ENCODE results near the gene UBXN7.

DNA sequence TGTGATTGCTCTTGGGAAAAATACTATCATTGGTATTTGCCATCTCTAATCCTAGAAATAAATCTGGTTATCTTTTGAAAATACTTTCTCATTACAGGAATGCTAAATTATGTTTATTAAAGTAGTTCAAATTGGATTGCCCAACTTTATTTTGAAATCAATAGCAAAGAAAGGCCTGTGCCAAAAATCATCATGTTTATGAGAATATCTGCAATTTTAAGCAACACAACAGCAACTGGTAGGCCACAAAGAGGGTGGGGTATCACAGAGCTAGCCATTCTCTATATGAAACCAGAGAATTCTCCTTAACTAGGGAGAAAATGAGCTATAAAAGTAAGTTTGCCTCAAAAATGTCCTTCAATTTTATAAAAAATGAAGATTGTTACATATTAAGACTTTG, 82.2 kb downstream of the UBXN7 start:
- TF ChIP-seq SMC3 (IDR thresholded peaks at IDR 0.05; ENCODE audit: low read depth, low read length) (no peak), POLR2A (IDR thresholded peaks at IDR 0.05; ENCODE audit: low read depth, low read length) (no peak), MXI1 (IDR thresholded peaks at IDR 0.05; ENCODE audit: borderline replicate concordance, low read depth, low read length) (no peak)
- TF ChIP-seq, protein P1, sequence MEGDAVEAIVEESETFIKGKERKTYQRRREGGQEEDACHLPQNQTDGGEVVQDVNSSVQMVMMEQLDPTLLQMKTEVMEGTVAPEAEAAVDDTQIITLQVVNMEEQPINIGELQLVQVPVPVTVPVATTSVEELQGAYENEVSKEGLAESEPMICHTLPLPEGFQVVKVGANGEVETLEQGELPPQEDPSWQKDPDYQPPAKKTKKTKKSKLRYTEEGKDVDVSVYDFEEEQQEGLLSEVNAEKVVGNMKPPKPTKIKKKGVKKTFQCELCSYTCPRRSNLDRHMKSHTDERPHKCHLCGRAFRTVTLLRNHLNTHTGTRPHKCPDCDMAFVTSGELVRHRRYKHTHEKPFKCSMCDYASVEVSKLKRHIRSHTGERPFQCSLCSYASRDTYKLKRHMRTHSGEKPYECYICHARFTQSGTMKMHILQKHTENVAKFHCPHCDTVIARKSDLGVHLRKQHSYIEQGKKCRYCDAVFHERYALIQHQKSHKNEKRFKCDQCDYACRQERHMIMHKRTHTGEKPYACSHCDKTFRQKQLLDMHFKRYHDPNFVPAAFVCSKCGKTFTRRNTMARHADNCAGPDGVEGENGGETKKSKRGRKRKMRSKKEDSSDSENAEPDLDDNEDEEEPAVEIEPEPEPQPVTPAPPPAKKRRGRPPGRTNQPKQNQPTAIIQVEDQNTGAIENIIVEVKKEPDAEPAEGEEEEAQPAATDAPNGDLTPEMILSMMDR (conservative IDR thresholded peaks at IDR 0.05; ENCODE audit: low read depth, low read length): no peak
- TF ChIP-seq, protein P2, sequence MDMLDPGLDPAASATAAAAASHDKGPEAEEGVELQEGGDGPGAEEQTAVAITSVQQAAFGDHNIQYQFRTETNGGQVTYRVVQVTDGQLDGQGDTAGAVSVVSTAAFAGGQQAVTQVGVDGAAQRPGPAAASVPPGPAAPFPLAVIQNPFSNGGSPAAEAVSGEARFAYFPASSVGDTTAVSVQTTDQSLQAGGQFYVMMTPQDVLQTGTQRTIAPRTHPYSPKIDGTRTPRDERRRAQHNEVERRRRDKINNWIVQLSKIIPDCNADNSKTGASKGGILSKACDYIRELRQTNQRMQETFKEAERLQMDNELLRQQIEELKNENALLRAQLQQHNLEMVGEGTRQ (IDR thresholded peaks at IDR 0.05; ENCODE audit: low read depth, low read length): no peak
